HG03342 (cell line): ENCODE measurements around the gene SS18L1.

Experiments used
- ATAC-seq: cut with Tn5 transposase; IDR thresholded peaks from one replicate; pipeline ENCODE4 v1.9.1; 2021; ENCODE audit warnings: mild to moderate bottlenecking, moderate library complexity; ENCODE audit not compliant: unreplicated experiment

The SS18L1 gene

DNA sequence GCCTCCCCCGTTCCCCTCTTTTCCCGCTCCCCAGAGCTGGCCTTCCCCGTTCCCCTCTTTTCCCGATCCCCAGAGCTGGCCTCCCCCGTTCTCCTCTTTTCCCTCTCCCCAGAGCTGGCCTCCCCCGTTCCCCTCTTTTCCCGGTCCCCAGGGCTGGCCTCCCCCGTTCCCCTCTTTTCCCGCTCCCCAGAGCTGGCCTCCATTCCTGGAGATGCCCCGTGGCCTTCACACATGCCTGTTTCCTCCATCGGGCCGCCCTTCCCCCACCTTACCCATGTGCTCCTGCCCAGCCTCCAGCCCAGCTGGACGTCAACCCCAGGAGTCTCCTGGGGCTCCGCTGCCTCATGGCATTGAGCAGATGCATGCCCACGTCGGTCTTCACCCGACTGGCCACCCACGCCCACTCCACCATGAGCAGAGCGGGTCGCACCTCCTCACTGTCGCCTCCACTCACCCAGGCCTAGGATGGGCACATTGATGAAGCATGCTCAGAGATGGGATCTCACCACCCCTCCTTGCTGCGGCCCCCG is 8.3 kb downstream of the SS18L1 start:
- no peak for ATAC-seq

DNA sequence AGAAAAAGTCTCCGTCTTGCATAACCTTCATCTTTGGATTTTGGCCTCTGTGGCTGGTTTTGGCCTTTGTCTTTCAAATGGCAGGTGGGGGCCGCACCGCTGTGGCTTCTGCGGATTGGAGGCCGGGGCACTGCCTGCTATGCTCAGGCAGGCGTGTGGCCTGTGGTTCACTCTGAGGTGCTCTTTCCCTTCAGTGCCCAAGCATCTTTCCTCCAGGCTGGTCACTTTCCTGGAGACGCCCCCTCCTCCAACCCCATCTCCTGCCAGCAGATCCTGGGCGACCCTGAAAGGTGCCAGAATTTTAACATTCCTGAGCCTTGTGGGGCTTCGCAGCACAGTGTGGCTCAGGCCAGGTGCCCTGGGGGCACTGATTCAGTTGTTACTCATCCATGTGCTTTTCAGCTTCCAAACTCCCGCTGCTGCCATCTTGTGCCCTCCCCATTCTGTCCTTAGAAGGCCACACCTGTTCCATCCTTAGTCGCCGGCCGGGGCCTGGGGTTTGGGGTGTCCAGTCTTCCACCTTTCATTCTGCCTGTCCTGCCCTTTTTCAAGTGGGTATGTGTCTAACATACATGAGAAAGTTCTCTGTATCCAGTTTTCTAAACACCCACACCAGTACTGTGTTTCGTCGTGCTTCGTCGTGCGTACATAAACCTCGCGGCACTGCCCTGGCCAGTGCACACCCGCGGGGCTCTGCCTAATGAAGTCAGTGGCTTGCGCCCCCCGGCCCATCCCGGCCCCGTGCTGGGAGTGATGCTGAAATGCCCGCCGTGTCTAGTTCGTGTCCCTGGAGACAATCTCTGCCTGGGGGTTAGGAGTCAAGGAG is 12.1 kb downstream of the SS18L1 start:
- no peak for ATAC-seq

DNA sequence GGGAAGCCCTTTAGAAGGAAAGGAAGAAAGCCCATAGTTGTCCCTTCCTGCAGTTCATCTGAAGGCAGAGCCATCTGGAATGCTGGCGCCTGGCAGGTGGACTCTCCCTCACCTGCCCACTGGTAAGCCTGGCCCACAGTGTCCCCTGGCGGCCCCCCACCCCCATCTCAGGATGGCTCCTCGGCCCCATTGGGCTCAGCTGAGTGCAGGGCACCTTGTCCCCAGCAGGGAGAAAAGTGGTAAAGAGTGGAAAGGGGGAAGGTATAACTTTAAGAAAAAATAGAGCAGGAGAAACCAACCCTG is 12.6 kb downstream of the SS18L1 start:
- ATAC-seq, result no peak

DNA sequence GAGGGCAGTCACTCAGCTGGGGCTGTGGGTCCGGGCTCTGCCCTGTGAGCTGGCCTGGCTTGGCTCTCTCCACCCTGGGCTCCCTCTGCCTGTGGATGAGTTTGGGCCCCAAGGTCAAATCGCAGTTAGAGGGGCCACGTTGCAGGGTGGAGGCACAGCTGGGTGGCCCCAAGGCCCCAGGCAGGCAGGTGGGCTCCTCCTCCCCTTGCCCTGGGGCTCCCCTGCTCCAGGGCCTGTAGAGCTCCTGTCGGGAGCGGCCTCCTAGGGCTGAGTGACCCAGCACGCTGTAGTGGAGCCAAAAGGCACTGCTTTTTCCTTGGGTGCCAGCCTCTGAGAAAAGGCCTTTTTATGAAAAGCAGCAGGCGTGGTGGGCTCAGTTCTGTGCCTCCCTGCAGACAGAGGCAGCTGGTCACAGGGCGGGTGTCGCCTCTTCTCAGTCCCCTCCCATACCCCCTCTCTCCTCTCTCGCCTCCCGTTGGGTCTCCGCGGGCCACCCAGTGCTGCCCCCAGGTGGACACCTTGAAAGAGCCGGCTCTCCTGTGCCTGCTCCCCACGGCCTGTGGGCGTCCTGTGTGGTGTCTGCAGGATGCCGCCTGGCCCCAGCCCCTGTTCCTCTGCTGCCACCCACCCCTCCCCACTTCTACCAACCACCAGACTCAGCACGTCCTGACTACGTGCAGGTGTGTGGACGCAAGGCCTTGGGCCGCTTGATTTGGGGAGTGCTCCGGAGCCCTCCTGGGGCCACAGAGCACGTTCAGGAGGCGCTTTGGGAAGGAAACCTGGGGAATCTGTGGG is 13.2 kb downstream of the SS18L1 start:
- ATAC-seq, result no peak

DNA sequence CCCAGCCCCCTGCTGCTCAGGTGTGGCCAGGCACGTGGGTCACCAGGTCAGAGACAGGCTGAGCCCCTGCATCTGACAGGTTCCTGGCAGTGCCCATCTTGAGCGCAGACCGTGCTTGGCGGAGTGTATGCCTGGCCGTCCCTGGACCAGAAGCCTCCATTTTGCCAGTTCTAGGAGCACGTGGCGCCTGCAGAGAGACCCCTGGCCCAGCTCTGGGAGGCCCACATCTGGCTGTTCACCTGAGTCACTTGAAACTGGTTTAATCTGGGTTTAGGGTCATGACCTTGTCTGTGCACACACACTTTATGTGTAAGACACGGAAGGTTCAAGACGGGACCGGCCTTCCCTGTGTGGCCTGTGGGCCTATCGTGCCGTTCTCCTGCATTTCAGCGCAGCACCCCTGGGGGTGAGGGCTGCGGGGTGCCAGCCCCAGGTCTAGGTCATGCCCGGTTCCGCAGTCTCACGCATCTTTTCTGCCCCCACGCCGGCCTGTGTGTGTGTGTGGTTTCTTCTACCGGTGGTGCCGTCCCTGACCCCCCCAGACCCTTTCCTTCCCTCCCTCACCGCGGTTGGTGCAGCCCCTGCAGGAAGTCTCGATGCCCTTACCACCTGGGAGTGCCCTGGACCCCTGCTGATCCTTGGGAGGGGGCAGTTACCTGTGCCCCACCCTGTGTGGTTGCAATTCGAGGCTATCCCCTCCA is 14.0 kb downstream of the SS18L1 start:
- ATAC-seq, result no peak

DNA sequence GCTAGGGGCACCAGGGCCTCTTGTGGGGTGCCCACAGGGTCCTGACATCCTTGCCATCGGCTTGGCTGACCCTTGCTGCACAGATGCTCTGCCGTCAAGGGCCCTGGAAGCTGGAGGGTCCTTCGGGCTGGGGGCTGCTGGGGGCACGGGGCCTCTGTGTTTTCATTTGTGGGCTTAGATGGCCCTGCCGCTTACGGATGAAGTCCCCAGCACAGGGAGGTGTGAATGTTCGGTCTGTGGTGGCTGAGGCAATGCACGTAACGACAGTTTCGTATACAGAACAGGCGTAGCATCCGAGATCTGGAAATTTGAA is 14.5 kb downstream of the SS18L1 start:
- ATAC-seq, result no peak

DNA sequence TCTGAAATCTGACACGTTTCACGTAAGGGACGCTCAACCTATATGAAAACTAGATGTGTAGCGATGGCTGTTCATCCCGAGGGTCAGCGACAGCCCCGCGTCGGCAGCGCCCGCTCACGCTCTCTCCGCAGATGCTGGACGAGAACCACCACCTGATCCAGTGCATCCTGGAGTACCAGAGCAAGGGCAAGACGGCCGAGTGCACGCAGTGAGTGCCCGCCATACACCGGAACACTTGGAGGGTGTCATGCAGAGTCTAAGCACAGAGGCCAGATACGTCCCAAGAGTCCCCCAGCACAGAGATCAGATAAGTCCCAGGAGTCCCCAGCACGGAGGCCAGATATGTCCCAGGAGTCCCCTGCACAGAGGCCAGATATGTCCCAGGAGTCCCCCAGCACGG is 15.0 kb downstream of the SS18L1 start:
- no peak for ATAC-seq

DNA sequence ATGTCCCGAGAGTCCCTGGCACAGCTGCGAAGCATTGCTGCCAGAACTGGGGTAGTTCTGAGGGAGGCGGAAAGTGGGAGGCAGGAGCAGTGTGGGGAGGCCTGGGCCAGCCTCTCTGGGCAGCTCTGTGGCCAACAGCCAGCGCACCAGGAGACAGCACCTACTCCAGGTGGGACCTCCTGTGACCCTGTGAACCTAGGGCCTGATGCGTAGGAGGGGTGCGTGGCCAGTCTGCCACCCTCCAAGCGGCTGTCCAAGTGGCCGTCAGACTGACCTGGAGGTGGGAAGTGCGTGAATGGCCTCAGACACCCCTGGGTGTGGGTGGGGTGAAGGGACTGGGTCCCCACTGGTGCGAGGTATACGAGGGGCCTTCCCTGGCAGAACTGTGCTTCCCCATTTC is 15.5 kb downstream of the SS18L1 start:
- no peak for ATAC-seq

DNA sequence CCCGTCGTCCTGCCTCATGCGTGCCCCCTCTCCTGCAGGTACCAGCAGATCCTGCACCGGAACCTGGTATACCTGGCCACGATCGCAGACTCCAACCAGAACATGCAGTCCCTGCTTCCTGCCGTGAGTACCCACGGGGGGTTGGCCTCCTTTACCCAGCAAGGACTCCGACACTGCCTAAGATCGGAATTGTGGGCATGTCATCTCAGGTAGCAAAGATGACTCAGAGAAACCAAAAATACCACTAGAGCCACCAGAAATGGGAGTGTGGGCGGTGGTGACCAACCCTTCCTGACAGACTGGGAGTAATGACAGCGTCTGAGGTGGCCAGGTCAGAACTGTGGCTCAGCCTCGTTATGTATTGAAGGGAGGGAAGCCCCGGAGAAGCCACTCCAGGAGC is 16.3 kb downstream of the SS18L1 start:
- no peak for ATAC-seq

DNA sequence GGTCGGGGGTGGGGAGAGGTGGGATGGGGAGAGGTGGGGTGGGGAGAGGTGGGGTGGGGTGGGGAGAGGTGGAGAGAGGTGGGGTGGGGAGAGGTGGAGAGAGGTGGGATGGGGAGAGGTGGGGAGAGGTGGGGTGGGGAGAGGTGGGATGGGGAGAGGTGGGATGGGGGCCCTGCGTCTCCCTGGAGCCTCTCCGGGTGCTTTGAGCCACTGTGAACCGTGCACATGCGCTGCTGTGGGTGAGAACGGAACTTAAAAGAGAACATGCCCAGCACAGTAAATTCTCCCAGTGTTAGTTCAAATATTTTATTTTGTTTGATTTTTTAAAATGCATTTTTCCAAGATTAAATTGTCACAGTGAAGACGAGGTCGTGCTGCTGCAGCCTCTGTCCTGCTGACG is 16.7 kb downstream of the SS18L1 start:
- no peak for ATAC-seq

DNA sequence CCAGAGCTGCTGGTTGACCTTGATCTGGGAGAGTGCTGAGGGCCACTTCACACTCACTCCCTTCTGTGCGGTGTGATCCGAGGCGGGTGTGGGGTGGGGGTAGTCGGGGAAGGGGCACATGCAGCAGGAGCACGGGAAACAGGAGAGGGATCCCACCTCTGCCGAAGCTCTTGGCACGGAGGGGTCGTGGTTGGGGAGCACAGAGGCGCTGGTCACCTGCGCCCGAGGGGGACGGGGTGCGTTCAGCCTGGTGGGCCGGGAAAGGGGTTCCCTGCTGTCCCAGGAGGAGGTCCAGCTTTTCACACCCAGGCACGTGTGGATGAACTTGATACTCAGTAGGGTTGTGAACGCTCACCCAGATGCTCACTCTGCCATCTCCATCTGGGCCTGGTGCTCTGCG is 17.3 kb downstream of the SS18L1 start:
- ATAC-seq, result no peak

DNA sequence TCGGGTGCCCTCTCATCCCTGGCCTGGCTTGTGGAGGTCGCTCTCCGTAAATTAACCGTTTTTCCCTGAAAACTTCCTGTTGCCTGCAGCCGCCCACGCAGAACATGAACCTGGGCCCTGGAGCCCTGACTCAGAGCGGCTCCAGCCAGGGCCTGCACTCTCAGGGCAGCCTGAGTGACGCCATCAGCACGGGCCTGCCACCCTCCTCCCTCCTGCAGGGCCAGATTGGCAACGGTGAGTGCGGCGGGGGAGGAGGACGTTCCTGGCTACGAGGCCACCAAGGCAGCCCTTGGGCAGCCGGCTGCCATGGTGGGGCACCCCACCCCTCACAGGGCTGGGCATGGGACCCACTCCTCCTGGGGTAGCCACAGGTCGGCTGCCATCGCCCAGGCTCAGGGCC is 17.8 kb downstream of the SS18L1 start:
- ATAC-seq, result no peak

DNA sequence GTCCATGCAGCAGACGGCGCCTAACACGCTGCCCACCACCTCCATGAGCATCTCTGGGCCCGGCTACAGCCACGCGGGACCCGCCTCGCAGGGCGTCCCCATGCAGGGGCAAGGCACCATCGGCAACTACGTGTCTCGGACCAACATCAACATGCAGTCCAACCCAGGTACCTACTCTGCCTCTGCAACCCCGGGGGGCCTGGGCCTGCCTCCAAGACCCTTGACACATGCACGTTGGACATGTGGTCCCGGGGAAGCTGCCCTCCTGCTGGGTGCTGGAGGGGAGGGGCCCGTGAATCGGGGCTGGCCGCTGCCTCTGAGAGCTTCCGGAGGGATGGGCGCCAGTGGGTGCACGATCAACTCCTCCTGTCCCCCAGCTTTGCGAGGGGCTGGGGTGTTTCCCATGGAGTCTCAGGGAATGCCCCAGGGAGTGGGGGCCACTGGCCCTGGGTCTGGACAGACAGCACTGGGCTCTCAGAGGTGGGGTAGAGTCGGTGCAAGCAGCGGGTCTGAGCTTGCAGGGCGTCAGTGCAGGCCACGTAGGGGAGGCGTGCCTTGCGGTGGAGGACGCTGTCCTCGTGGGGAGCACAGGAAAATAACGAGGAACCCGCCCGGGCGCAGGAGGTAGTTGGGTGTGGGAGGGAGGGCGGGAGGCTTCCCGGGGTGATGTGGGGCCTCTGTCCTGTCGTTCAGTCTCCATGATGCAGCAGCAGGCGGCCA is 19.4 kb downstream of the SS18L1 start:
- ATAC-seq, result no peak

DNA sequence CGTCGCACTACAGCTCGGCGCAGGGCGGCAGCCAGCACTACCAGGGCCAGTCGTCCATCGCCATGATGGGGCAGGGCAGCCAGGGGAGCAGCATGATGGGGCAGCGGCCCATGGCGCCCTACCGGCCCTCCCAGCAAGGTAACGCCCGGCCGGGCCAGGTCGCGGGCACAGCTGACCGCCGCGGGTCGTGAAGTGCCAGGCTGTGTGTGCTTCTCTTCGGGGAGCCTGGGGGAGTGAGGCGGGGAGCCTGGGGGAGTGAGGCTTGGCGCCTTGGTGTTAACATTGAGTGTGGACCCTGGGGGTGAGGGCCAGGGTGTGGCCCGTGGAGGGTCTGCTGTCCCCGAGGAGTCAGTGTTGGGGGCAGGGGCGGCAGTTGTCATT is 19.9 kb downstream of the SS18L1 start:
- ATAC-seq, result no peak

DNA sequence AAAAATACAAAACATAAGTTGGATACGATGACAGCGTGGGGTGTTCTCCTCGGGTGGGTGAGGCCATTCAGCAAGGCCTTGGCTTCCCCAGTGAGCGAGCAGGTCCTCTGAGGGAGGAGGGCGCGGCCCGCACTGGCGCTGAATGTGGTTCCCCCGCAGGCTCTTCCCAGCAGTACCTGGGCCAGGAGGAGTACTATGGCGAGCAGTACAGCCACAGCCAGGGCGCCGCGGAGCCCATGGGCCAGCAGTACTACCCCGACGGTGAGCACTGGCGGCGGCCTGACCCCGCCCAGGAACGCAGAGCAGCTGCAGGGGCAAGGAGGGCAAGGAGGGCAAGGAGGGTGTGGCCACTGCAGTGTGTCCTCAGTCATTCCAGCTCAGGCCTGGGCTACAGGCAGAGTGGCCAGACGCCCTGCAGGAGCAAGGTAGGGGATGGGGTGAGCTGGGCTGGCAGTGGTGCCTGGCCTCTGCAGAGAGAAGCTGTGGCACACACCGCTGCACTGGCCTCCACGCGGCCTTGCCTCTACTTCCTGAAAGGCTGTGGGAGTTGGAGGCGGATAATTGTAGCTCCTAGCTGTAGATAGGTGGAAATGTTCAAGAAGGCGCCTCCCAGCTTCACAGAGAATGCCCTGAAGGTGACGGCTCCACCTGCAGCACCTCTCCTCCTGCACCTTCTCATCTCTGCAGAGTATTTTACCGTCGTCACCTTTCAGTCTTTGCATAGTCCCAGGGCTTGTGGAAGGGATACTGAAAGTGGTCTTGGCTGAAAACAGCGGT is 20.6 kb downstream of the SS18L1 start:
- no peak for ATAC-seq

DNA sequence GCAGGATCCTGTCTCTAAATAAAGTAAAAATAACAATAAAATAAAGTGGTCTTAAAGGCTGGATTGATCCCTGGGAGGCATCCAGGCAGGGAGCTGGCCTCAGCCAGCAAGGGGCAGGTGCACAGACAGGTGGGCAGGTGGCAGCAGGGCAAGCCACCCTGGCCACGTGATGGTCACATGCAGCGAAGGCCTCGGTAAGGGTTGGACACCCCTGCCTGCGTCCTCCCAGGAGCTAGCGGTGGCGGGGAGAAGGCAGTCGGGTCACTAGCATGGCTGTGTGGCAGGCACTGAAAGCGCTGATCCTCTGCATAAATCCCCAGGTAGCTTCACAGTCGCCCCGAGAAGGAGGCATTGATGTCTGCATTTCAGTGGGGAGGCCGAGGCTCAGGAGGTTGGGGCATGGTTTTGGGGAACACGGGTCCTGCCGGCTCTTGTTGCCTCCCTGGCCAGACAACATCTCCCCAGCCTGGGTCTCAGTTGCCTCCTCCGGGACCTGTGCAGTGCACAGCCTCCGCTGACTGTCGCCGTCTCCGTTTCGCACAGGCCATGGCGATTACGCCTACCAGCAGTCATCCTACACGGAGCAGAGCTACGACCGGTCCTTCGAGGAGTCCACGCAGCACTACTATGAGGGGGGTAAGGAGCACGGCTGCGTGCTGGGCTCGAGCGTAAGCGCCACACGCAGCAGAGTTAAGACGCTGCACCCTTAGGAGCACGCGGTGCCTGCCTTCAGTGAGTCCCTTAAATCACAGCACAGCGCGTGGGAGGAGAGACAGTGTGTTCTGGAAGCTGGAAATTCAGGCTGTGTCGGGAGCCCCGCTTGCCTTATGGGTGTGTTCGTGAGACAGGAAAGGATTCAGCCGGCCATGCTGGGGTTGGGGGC is 21.6 kb downstream of the SS18L1 start:
- no peak for ATAC-seq

DNA sequence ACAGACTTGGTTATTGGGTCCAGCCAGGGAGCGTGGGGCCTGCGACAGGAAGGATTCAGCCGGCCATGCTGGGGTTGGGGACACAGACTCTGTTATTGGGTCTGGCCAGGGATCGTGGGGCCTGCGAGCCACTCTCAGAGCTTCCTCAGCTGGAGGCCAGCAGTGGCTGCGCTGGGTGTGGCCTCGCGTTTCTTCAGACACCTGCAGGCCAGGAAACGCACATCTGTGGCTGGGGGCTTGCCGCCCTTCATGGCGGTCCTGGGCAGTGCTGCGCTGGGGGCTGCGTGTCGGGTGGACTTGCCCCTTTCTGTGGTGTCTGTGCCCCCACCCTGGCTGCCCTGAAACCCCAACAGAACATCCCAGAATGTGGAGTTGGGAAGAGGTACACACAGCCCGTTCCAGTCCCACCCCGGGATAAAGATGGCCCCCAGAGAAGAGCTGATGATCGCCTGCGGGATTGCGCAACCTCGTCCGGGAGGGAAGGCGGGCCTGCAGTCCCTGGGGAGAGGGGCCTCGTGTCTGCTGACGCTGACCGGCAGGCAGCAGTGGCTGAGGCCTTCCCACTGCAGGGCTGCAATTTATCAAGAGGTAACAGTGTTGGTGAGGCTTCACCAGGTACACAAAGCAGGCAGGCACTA is 22.3 kb downstream of the SS18L1 start:
- ATAC-seq, result no peak

DNA sequence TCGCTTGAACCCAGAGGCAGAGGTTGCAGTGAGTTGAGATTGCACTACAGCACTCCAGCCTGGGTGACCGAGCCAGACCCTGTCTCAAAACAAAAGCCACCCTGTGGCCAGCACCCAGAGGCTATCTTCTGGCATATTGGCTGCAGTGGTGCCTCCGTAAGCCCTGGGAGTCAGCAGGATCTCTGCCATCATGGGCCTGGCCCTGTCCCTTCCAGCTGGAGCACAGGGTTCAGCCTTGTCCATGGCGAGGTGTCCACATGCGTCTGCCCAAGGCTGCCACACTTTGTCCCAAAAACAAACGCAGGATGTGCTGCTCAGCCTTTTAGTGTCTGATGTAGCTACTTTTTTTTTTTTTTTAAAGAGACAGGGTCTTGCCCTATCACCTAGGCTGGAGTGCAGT is 23.9 kb downstream of the SS18L1 start:
- ATAC-seq, result no peak

DNA sequence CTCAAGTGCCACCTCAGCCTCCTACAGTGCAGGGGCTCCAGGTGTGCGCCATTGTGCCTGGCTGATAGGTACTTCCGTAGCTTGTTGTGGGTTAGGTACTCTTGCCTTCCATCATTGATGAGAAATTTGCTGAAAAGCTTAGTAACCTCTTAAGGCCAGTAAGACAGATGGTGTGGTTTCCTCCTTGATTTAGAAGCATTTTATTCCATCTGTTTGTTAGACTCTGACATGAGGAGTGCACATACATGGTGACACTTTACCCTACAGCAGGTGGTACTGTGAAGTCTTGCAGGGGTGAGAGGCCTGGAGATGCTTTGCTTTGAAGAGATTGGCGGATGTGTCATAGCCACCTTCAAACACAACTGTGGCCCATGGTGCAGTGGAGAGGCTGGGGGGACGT is 24.5 kb downstream of the SS18L1 start:
- no peak for ATAC-seq
